ENCODE results near the gene CYB5R4.

Gene CYB5R4

GRCh38 chr6:83908813-83909212 is 49.3 kb downstream of the CYB5R4 start:
- H4K20me1 ChIP-seq (ENCODE audit: insufficient read depth, low read length), result peaks cover 20% of the 10 kb centered on the region; the same call in 1 of the 2 replicates
- no peak overlapping the region for H3K27ac ChIP-seq (ENCODE audit: low read length)
- no peak overlapping the region for H3K4me2 ChIP-seq (ENCODE audit: low read length)
- no peaks in the 10 kb centered on the region for H3K27me3 ChIP-seq (ENCODE audit: low read depth, low read length)
- H3K36me3 ChIP-seq (replicated peaks; ENCODE audit: low read depth, low read length), result peaks cover 14% of the 10 kb centered on the region
- H3K4me3 ChIP-seq (ENCODE audit: low read length), result no peak overlapping the region
- no peak overlapping the region for H2AFZ ChIP-seq (ENCODE audit: low read depth, low read length)
- H3K4me1 ChIP-seq (ENCODE audit: low read length), result peaks cover 7% of the 10 kb centered on the region
- H3K9ac ChIP-seq (ENCODE audit: low read length), result no peak overlapping the region
- no peak for TF ChIP-seq EZH2phosphoT487 (IDR thresholded peaks at IDR 0.05; ENCODE audit: low read depth)
- H3K79me2 ChIP-seq (ENCODE audit: low read length), result peaks cover 43% of the 10 kb centered on the region
- peaks cover 9% of the 10 kb centered on the region; the same call in 1 of the 2 replicates for H3K9me3 ChIP-seq (ENCODE audit: insufficient read depth, low read length)

GRCh38 chr6:83911278-83911677 is 51.8 kb downstream of the CYB5R4 start:
- Histone ChIP-seq H3K36me3 (replicated peaks; ENCODE audit: low read depth, low read length) (peaks cover 5% of the 10 kb centered on the region), H3K4me3 (ENCODE audit: low read length) (no peak overlapping the region), H3K9ac (ENCODE audit: low read length) (no peak overlapping the region), H4K20me1 (ENCODE audit: insufficient read depth, low read length) (peaks cover 15% of the 10 kb centered on the region; the same call in 1 of the 2 replicates), H3K4me2 (ENCODE audit: low read length) (no peak overlapping the region), H3K79me2 (ENCODE audit: low read length) (peaks cover 19% of the 10 kb centered on the region), H3K4me1 (ENCODE audit: low read length) (peaks cover 13% of the 10 kb centered on the region), H3K27ac (ENCODE audit: low read length) (no peak overlapping the region), H3K9me3 (ENCODE audit: insufficient read depth, low read length) (no peaks in the 10 kb centered on the region), H3K27me3 (ENCODE audit: low read depth, low read length) (no peaks in the 10 kb centered on the region), H2AFZ (ENCODE audit: low read depth, low read length) (no peak overlapping the region)
- no peak for TF ChIP-seq CTCF (IDR thresholded peaks at IDR 0.05; ENCODE audit: low read depth, low read length)
- no peak for TF ChIP-seq EZH2phosphoT487 (IDR thresholded peaks at IDR 0.05; ENCODE audit: low read depth)

- Histone ChIP-seq H3K36me3 (replicated peaks; ENCODE audit: low read depth, low read length) (no peaks in the 10 kb centered on the region), H3K27ac (ENCODE audit: low read length) (no peak overlapping the region), H3K9ac (ENCODE audit: low read length) (no peak overlapping the region), H2AFZ (ENCODE audit: low read depth, low read length) (no peak overlapping the region), H3K9me3 (ENCODE audit: insufficient read depth, low read length) (no peaks in the 10 kb centered on the region), H3K4me3 (ENCODE audit: low read length) (no peak overlapping the region), H3K27me3 (ENCODE audit: low read depth, low read length) (no peaks in the 10 kb centered on the region), H3K4me1 (ENCODE audit: low read length) (peaks cover 16% of the 10 kb centered on the region), H3K4me2 (ENCODE audit: low read length) (no peak overlapping the region), H3K79me2 (ENCODE audit: low read length) (0 out of 2 replicates have a peak, but pooled peaks cover 2% of the 10 kb centered on the region), H4K20me1 (ENCODE audit: insufficient read depth, low read length) (peaks cover 4% of the 10 kb centered on the region; the same call in 1 of the 2 replicates)
- TF ChIP-seq EZH2phosphoT487 (IDR thresholded peaks at IDR 0.05; ENCODE audit: low read depth) (no peak), CTCF (IDR thresholded peaks at IDR 0.05; ENCODE audit: low read depth, low read length) (no peak)
Observed at GRCh38 chr6:83914953-83915352, 55.5 kb downstream of the CYB5R4 start.

GRCh38 chr6:83917001-83917400 is 57.5 kb downstream of the CYB5R4 start:
- Histone ChIP-seq H3K4me2 (ENCODE audit: low read length) (no peak overlapping the region), H3K9ac (ENCODE audit: low read length) (no peak overlapping the region), H3K9me3 (ENCODE audit: insufficient read depth, low read length) (no peaks in the 10 kb centered on the region), H3K27me3 (ENCODE audit: low read depth, low read length) (no peaks in the 10 kb centered on the region), H2AFZ (ENCODE audit: low read depth, low read length) (no peak overlapping the region), H3K4me1 (ENCODE audit: low read length) (peaks cover 10% of the 10 kb centered on the region), H3K4me3 (ENCODE audit: low read length) (no peak overlapping the region), H4K20me1 (ENCODE audit: insufficient read depth, low read length) (no peaks in the 10 kb centered on the region), H3K36me3 (replicated peaks; ENCODE audit: low read depth, low read length) (no peaks in the 10 kb centered on the region), H3K79me2 (ENCODE audit: low read length) (no peaks in the 10 kb centered on the region), H3K27ac (ENCODE audit: low read length) (no peak overlapping the region)
- TF ChIP-seq CTCF (IDR thresholded peaks at IDR 0.05; ENCODE audit: low read depth, low read length) (no peak), EZH2phosphoT487 (IDR thresholded peaks at IDR 0.05; ENCODE audit: low read depth) (no peak)
